Activated CD8-positive, alpha-beta memory T cell treated with anti-CD3 and anti-CD28 coated beads, Interleukin-2, amount 50 U/mL, for 48 hours (primary cell): ENCODE results near the gene SPINK8.
A peak's percentile ranks its signal among the peaks of the same experiment; 100 is the strongest.
"Not testable (repeated sequence)": the region's sequence is repeated elsewhere in the genome, so short reads cannot be mapped to it uniquely, and the experiment has no call there.

Experiments used
- DNase-seq: peaks from one replicate; pipeline ENCODE4 v3.0.0-alpha.2; 2020

The SPINK8 gene

DNA sequence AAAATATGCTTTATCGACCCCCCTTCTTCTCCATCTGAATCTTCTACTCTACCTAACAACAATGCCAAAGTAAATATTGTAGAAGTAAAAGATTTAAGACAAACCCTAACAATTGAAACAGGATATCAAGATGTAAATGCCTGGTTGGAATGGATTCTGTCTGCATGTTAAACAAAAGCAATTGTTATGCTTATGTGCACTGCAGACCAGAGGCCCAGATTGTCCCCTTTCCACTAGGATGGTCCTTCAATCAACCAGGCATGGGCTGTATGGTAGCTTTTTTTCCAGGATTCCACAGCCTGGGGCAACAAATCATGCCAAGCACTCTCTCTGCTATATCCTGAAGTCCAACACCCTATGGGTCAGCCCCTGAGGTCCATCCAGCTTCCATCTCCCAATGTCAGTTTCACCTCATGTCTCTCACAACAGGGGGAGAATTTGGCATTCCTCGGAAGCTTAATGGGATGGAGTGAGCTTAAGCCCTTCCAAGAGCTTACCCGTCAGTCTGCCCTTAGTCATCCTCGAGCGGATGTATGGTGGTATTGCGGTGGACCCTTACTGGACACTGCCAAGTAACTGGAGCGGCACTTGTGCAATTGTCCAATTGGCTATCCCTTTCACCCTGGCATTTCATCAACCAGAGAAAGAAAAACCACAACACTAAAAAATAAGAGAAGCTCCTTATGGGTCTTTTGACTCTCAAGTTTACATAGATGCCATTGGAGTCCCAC is 56.4 kb downstream of the SPINK8 start:
- DNase-seq = no peak

DNA sequence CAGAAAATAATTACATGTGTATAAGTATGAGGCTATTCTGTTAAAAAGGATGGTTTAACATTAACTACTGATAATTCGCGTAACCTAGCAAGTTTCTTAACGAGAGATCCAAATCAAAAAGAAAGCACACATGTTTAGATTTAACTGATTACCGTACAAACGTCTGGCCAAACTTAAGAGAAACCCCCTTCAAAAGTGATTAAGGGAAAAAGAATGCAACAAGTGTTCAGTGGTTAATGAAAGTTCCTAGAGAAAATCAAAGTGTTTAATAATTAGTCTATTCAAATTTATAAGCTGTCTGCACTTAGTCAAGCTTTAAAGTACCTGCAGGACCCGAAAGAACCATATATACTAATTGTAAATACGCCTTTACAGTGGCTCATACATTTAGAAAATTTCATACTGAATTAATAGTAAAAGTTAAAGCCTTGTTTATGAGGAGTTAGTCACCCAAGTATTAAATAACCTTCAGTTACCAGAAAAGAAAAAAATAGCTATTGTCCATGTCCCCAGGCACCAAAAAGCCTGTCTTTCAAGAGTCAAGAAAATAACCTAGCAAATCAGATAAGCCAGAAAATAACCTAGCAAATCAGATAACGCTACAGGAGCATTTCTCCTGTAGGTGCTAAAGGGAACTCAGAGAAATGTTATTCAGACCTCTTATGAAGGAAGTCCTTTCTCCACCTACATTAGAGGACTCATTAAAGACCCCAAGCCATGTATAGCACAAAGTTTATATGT is 58.0 kb downstream of the SPINK8 start:
- no peak for DNase-seq

DNA sequence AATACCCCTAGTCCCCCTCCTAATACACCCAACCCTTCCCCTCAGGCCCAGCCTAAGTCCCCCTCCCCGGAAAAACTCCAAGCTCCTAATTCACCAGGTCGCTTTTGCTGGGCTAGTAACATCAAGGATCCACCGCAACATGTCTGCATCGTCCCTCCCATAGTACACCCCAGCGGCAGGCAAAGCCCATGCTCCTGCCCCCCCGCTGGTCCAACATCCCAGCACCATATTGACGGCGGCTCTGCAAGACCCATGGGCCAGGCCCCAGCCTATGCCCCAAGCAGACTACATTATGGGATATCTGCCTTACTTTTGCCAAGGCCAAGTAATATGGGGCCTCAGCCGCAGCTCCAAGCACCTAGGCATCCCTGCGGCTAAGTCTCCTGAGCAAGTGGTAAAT is 59.0 kb downstream of the SPINK8 start:
- DNase-seq = no peak

DNA sequence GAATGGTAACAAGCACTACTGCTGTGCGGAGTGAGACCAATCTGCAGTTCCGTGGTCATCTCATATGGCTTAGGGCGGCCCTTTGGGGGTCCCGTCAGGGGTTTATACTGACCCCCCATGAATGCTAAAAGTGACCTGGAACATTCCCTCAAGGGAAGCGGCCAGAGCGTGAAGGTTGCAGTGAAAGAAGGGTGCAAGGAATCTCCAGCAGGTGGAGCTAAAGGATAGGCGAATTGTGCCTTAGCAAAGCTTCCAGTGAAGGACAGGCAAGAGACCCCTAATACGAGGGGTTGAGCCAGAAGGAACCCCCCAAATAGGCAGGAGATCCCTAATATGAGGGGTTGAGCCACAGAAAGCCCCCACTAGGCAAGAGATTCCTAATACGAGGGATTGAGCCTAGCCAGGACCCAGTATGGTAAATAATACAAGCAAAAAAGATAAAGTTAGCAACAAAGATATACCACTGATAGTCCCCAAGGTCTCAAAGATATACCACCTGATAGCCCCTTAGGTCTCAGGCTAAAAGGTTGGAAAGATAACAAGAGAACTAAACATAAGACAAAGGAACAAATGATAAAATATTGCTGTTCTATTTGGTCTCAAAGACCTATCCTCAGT is 59.8 kb downstream of the SPINK8 start:
- peak; percentile 71 for DNase-seq

DNA sequence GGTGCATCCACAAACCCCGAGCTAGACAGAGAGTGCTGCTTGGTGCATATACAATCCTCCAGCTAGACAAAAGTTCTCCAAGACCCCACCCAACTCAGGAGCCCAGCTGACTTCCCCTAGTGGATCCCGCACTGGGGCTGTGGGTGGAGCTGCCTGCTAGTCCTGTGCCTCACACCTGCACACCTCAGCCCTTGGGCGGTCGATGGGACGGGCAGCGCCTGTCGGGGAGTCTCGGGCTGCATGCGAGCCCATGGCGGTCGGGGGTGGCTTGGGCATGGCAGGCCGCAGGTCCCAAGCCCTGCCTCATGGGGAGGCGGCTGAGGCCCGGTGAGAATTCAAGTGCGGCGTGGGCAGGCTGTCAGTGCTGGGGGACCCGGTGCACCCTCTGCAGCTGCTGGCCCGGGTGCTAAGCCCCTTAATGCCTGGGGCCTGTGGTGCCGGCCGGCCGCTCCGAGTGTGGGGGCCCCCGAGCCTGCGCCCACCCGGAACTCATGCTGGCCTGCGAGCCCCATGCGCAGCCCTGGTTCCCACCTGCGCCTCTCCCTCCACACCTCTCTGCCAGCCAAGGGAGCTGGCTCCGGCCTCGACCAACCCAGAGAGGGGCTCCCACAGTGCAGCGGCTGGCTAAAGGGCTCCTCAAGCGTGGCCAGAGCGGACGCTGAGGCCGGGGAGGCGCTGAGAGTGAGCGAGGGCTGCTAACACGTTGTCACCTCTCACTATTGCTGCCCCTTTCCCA is 61.5 kb downstream of the SPINK8 start:
- no peak for DNase-seq

DNA sequence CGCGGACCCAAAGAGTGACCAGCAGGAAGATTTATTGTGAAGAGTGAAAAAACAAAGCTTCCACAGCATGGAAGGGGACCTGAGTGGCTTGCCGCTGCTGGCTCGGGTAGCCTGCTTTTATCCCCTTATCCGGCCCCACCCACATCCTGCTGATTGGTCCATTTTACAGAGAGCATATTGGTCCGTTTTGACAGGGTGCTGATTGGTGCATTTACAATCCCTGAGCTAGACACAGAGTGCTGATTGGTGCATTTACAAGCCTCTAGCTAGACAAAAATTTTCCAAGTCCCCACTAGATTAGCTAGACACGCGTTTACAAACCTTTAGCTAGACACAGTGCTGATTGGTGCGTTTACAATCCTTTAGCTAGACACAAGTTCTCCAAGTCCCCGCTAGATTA is 62.2 kb downstream of the SPINK8 start:
- DNase-seq = not testable (repeated sequence)

DNA sequence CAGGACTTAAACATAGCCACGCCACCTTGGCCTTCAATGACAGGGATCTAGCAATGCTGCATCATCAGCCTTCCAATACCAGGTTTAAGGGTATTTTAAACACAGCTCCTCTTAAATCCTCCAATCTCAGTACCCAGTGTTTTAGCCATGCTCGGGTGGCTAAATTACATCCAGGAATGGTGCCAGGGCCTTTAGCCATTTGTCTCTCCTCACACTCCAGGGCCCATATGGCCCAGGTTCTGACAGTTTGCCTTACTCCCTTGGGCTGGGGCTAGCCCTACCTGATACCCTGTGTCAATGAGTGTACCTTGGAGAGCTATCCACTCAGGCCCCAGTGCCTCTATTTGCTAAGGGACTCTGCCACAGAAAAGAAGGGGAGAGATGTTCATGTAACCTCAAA is 63.2 kb downstream of the SPINK8 start:
- DNase-seq = no peak

DNA sequence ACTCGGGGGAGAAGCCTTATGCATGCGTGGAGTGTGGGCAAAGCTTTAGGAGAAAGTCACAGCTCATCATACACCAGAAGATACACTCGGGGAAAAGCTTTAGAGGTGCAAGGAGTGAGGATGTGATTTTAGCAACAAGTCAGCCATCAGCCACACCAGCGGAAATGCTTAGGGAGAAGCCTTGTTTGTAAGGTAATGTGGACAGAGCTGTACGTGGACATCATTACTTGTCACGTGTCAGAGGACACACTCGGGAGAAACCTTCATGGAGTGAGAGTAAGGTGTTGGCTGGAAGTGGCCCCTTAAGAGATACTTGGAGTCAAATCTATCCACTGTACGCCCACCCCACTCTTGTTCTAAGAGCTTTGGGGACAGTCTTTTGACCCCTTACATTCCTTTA is 63.9 kb downstream of the SPINK8 start:
- DNase-seq = peak; percentile 59

DNA sequence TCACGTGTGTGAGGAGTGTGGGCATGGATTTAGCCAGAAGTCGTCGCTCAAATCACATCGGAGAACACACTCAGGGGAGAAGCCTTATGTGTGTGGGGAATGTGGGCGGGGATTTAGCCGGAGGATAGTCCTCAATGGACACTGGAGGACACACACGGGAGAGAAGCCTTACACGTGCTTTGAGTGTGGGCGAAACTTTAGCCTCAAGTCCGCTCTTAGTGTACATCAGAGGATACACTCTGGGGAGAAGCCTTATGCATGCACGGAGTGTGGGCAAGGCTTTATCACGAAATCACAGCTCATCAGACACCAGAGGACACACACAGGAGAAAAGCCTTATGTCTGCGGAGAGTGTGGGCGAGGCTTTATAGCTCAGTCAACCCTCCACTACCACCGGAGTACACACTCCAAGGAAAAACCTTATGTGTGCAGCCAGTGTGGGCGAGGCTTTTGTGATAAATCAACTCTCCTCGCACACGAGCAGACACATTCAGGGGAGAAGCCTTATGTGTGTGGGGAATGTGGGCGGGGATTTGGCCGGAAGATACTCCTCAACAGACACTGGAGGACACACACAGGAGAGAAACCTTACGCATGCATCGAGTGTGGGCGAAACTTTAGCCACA is 64.4 kb downstream of the SPINK8 start:
- peak; percentile 76 for DNase-seq

DNA sequence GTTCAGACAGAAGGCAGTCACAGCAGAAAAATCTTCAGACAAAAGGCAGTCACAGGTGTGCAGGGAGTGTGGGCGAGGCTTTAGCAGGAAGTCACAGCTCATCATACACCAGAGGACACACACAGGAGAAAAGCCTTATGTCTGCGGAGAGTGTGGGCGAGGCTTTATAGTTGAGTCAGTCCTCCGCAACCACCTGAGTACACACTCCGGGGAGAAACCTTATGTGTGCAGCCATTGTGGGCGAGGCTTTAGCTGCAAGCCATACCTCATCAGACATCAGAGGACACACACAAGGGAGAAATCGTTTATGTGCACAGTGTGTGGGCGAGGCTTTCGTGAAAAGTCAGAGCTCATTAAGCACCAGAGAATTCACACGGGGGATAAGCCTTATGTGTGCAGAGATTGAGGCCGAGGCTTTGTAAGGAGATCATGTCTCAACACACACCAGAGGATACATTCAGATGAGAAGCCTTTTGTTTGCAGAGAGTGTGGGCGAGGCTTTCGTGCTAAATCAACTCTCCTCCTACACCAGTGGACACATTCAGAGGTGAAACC is 65.0 kb downstream of the SPINK8 start:
- peak; percentile 86 for DNase-seq

DNA sequence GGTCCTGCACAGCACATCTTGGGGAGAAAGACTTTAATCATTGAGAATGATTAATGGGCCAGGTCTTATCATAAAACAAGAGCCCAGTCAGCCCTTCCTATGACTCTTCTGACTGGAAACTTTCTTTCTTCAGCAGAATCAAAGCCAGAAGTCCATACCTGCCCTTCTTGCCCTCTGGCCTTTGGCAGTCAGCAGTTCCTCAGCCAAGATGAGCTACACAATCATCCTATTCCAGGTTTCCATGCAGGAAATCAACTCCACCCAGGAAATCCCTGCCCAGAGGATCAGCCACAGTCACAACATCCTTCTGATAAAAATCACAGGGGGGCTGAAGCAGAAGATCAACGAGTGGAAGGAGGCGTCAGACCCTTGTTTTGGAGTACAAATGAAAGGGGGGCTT is 65.7 kb downstream of the SPINK8 start:
- DNase-seq = no peak

DNA sequence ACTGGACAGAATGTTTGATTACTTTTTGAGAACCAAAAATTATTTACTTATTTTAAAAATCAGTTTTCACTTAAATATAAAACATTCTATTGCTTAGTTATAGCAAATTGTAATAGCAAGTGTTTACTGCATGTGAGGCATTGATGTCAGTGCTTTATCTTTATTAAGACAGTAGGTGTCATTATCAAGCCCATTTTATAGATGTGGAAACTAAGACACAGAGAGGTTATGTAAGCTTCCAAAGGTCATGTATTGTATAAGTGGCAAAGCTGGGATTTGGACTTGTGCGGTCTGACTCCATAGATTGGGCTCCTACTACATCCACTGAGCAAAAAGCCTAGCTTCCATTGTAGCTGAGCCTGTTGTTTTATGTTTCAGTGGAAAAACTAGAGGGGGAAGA is 74.9 kb downstream of the SPINK8 start:
- no peak for DNase-seq
